Subcutaneous abdominal adipose tissue (tissue), 5 donors: ENCODE results near the gene ROCK2.
A peak's percentile ranks its signal among the peaks of the same experiment; 100 is the strongest.
"Not testable (repeated sequence)": the region's sequence is repeated elsewhere in the genome, so short reads cannot be mapped to it uniquely, and the experiment has no call there.

Experiments
- H3K27ac ChIP-seq: one replicate; pipeline ENCODE4 v1.7.0; 2013; ENCODE audit warnings: low read depth, mild to moderate bottlenecking, inconsistent platforms, low read length, moderate library complexity
- H3K27me3 ChIP-seq, 5 donors: one replicate each; pipeline ENCODE4 v1.7.0; 2013; ENCODE audit warnings: low read length in 5 of 5, inconsistent platforms in 1 of 5; ENCODE audit not compliant: control insufficient read depth in 5 of 5, insufficient read depth in 4 of 5
- H3K36me3 ChIP-seq, 5 donors: one replicate each; pipeline ENCODE4 v1.7.0; 2013; ENCODE audit warnings: low read length in 5 of 5; ENCODE audit not compliant: control insufficient read depth in 5 of 5, insufficient read depth in 5 of 5
- H3K4me1 ChIP-seq, 5 donors: one replicate each; pipeline ENCODE4 v1.7.0; 2013; ENCODE audit warnings: low read length in 5 of 5, mild to moderate bottlenecking in 3 of 5, moderate library complexity in 1 of 5; ENCODE audit not compliant: control insufficient read depth in 5 of 5, insufficient read depth in 5 of 5
- H3K4me3 ChIP-seq, 5 donors: one replicate each; pipeline ENCODE4 v1.7.0; 2013; ENCODE audit warnings: low read length in 5 of 5, low read depth in 1 of 5
- H3K9ac ChIP-seq, 5 donors: one replicate each; pipeline ENCODE4 v1.7.0; 2013; ENCODE audit warnings: low read length in 5 of 5, mild to moderate bottlenecking in 4 of 5, moderate library complexity in 3 of 5
- H3K9me3 ChIP-seq, 5 donors: one replicate each; pipeline ENCODE4 v1.7.0; 2013; ENCODE audit warnings: low read length in 5 of 5; ENCODE audit not compliant: control insufficient read depth in 5 of 5
- donor health status: healthy.
- donor health status: healthy.
- donor health status: healthy.
- donor health status: healthy.
- donor health status: healthy.

Gene ROCK2

DNA sequence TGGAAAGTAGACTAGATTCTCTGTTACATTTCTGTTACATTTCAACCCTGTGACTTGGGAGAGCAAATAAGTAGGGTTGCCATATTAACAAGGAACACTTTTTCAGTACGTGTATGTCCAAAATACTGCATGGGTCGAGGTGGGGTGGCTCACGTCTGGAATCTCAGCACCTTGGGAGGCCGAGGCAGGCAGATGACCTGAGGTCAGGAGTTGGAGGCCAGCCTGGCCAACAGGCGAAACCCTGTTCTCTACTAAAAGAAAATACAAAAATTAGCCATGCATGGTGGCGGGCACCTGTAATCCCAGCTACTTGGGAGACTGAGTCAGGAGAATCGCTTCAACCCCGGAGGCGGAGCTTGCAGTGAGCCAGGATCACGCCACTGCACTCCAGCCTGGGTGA, 178.0 kb downstream of the ROCK2 start:
- no peaks in the 10 kb centered on the region for H3K9me3 ChIP-seq
- H3K4me3 ChIP-seq = no peak overlapping the region
- H3K27ac ChIP-seq = no peak overlapping the region
- no peaks in the 10 kb centered on the region for H3K27me3 ChIP-seq
- peaks cover 0 to 17% (median 13%) of the 10 kb centered on the region in 5 donors for H3K36me3 ChIP-seq
- H3K9ac ChIP-seq = no peak overlapping the region
- peaks cover 0 to 3% (median 2%) of the 10 kb centered on the region in 5 donors for H3K4me1 ChIP-seq

GRCh38 chr2:11165046-11165445, 179.4 kb downstream of the ROCK2 start:
- H3K9me3 ChIP-seq, H3K27ac ChIP-seq, H3K4me1 ChIP-seq, H3K9ac ChIP-seq, H3K27me3 ChIP-seq, H3K4me3 ChIP-seq: not testable (repeated sequence)
- H3K36me3 ChIP-seq = peaks cover 0 to 26% (median 15%) of the 10 kb centered on the region in 5 donors

GRCh38 chr2:11163439-11164317, 180.8 kb downstream of the ROCK2 start:
- Histone ChIP-seq H3K4me3 (no peak overlapping the region), H3K27me3 (no peaks in the 10 kb centered on the region), H3K9ac (no peak overlapping the region), H3K4me1 (no peaks in the 10 kb centered on the region), H3K9me3 (no peaks in the 10 kb centered on the region), H3K27ac (no peak overlapping the region), H3K36me3 (peaks cover 0 to 26% (median 15%) of the 10 kb centered on the region in 5 donors)

DNA sequence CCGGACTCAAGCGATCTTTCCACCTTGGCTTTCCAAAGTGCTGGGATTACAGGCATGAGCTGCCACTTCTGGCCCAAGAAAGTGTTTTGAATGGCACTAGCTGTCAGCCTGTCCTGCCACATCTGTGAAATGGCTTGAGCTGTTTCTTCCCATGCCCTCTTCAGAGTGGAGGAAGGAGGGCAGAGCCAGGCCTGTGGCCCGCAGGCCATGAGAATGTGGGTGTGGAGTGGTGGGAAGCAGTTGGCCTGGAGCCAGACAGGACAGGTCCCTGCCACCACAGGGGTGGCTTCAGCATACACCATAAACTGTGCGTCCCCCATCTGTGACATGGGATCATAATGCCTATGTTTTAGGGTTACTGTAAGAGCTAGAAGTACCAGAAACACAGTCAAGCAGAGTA, 182.7 kb downstream of the ROCK2 start:
- peaks cover 0 to 6% (median 3%) of the 10 kb centered on the region in 5 donors for H3K4me1 ChIP-seq
- H3K36me3 ChIP-seq = peaks cover 0 to 26% (median 15%) of the 10 kb centered on the region in 5 donors
- H3K27me3 ChIP-seq = no peaks in the 10 kb centered on the region
- no peak overlapping the region for H3K4me3 ChIP-seq
- H3K9me3 ChIP-seq = no peaks in the 10 kb centered on the region
- no peak overlapping the region for H3K27ac ChIP-seq
- no peak overlapping the region for H3K9ac ChIP-seq

- H3K4me1 ChIP-seq = peaks cover 2 to 14% (median 12%) of the 10 kb centered on the region in 5 donors
- no peak overlapping the region for H3K27ac ChIP-seq
- no peak overlapping the region for H3K9ac ChIP-seq
- H3K36me3 ChIP-seq = peaks cover 0 to 26% (median 15%) of the 10 kb centered on the region in 5 donors
- H3K27me3 ChIP-seq = no peaks in the 10 kb centered on the region
- no peaks in the 10 kb centered on the region for H3K9me3 ChIP-seq
- peak overlapping the region in 1 of 5 donors; percentile 13 for H3K4me3 ChIP-seq
Measured at GRCh38 chr2:11160731-11161455, 183.5 kb downstream of the ROCK2 start.

DNA sequence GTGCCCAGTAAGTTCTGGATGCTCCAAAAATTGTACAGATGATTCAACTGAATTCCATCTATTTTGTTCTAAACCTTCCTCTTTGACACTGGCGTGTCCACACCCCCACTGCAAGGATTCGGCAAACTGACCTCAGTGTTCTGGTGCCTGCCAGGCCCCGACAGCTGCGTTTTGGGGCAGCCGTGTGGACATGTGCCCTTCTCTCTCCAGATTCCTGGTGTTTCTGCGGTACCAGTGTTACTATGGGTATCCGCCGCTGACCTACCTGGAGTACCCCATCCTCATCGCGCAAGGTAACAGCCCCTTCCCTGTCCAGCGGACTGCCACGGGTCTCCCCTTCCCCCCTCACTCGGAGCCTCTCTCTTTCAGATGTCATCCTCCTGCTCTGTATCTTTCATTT, 184.2 kb downstream of the ROCK2 start:
- no peaks in the 10 kb centered on the region for H3K27me3 ChIP-seq
- peaks cover 3 to 18% (median 15%) of the 10 kb centered on the region in 5 donors for H3K4me1 ChIP-seq
- H3K27ac ChIP-seq = no peak overlapping the region
- peaks cover 0 to 26% (median 15%) of the 10 kb centered on the region in 5 donors for H3K36me3 ChIP-seq
- H3K9me3 ChIP-seq = no peaks in the 10 kb centered on the region
- H3K4me3 ChIP-seq = no peak overlapping the region
- no peak overlapping the region for H3K9ac ChIP-seq

GRCh38 chr2:11159574-11160170, 184.8 kb downstream of the ROCK2 start:
- no peak overlapping the region for H3K27ac ChIP-seq
- no peak overlapping the region for H3K9ac ChIP-seq
- H3K36me3 ChIP-seq = peaks cover 0 to 26% (median 15%) of the 10 kb centered on the region in 5 donors
- H3K27me3 ChIP-seq = no peaks in the 10 kb centered on the region
- peaks cover 3 to 19% (median 16%) of the 10 kb centered on the region in 5 donors for H3K4me1 ChIP-seq
- no peaks in the 10 kb centered on the region for H3K9me3 ChIP-seq
- no peak overlapping the region for H3K4me3 ChIP-seq

GRCh38 chr2:11158916-11159573, 185.4 kb downstream of the ROCK2 start:
- Histone ChIP-seq H3K4me1 (peaks cover 3 to 26% (median 22%) of the 10 kb centered on the region in 5 donors), H3K27me3 (no peaks in the 10 kb centered on the region), H3K9me3 (no peaks in the 10 kb centered on the region), H3K4me3 (no peak overlapping the region), H3K27ac (no peak overlapping the region), H3K9ac (no peak overlapping the region), H3K36me3 (peaks cover 0 to 26% (median 15%) of the 10 kb centered on the region in 5 donors)

- Histone ChIP-seq H3K9me3 (no peaks in the 10 kb centered on the region), H3K36me3 (peaks cover 0 to 18% (median 10%) of the 10 kb centered on the region in 5 donors), H3K9ac (no peak overlapping the region), H3K27ac (no peak overlapping the region), H3K4me1 (peaks cover 3 to 26% (median 23%) of the 10 kb centered on the region in 5 donors), H3K27me3 (no peaks in the 10 kb centered on the region), H3K4me3 (no peak overlapping the region)
Measured at GRCh38 chr2:11157731-11158130, 186.7 kb downstream of the ROCK2 start.
